K562 (cell line): ENCODE measurements around the gene LAMA2. TPM values are rescaled to one million over a fixed set of nuclear protein-coding genes. Genes with fewer than 3 reads are reported as not detected.

ENCODE experiments used
- ATAC-seq: fragments of 200-7000 bp; cut with Tn5 transposase; 3 replicates; pipeline ENCODE4 v1.9.1; 2020; ENCODE audit warnings: moderate library complexity
- BruUV-seq: library from RNA; stranded (reverse); fragments of 400-500 nt; replicated peaks from 2 replicates; lab custom pipeline; 2021; lab: Mats Ljungman, UMichigan
- CTCF ChIA-PET: fragments of 300-600 bp; formaldehyde crosslinking; extraction: SDS; loops from one replicate; lab custom pipeline; 2021; ENCODE audit warnings: low intra/inter-chr PET ratio; lab: Yijun Ruan, JAX
- POLR2A ChIA-PET: fragments of 300-600, 350-650 bp; sonication (Branson Sonifier 250); formaldehyde crosslinking; extraction: SDS; loops from one replicate; lab custom pipeline; 2021; ENCODE audit warnings: antibody characterized with exemption, inconsistent platforms; lab: Yijun Ruan, JAX
- DNase-seq, 4 experiments: peaks; one replicate each; pipeline versions ENCODE4 v3.0.0 to v3.0.0-alpha.2; 2011 to 2018; ENCODE audit warnings: low spot score in 3 of 4, mixed read lengths in 3 of 4; ENCODE audit errors: extremely low read depth in 1 of 4
- FAIRE-seq: peaks from 2 replicates; lab custom pipeline; 2011; peaks lifted over from hg19 to GRCh38; lab: Jason Lieb, UNC
- H2AFZ ChIP-seq: 2 replicates; pipeline ENCODE4 v1.6.0; 2011; ENCODE audit warnings: low read depth, low read length, control low read depth, inconsistent platforms
- H3K27ac ChIP-seq: fragments of 200-600 bp; 3 replicates; pipeline ENCODE4 v1.8.0; 2011; ENCODE audit warnings: low read depth, mild to moderate bottlenecking, control low read depth, inconsistent platforms, low read length, moderate library complexity, mixed read lengths; ENCODE audit errors: extremely low read depth
- H3K27me3 ChIP-seq, 2 experiments: fragments of 300-600 bp in 1 of 2; 2 replicates in 1 of 2; 3 replicates in 1 of 2; pipeline versions ENCODE4 v1.6.0 to v1.8.0; 2011; ENCODE audit warnings: inconsistent platforms in 2 of 2, low read length in 2 of 2, mild to moderate bottlenecking in 1 of 2, mixed read lengths in 1 of 2, moderate library complexity in 1 of 2; ENCODE audit not compliant: control insufficient read depth in 2 of 2, insufficient read depth in 2 of 2
- H3K36me3 ChIP-seq: fragments of 300-600 bp; 3 replicates; pipeline ENCODE4 v1.8.0; 2011; ENCODE audit warnings: mild to moderate bottlenecking, low read length, inconsistent platforms; ENCODE audit not compliant: control insufficient read depth, insufficient read depth
- H3K4me1 ChIP-seq, 2 experiments: fragments of 200-600 bp in 1 of 2; replicated peaks in 1 of 2; 2 replicates in 1 of 2; 3 replicates in 1 of 2; pipeline versions ENCODE4 v1.5.1 to v1.8.0; 2011; ENCODE audit warnings: inconsistent platforms in 2 of 2, low read length in 2 of 2, mild to moderate bottlenecking in 1 of 2, mixed read lengths in 1 of 2, moderate library complexity in 1 of 2; ENCODE audit not compliant: control insufficient read depth in 2 of 2, insufficient read depth in 2 of 2
- H3K4me2 ChIP-seq: 2 replicates; pipeline ENCODE4 v1.6.1; 2011; ENCODE audit warnings: low read length, control low read depth, inconsistent platforms, mixed read lengths; ENCODE audit not compliant: insufficient read depth
- H3K4me3 ChIP-seq: fragments of 200-600 bp; sonication (generic), shearing (Covaris generic); 2 replicates; pipeline ENCODE4 v1.5.1; 2016; ENCODE audit warnings: control low read depth, inconsistent platforms
- H3K79me2 ChIP-seq: fragments of 200-600 bp; 3 replicates; pipeline ENCODE4 v1.8.0; 2011; ENCODE audit warnings: low read length, inconsistent platforms; ENCODE audit not compliant: control insufficient read depth, insufficient read depth
- H3K9ac ChIP-seq, 2 experiments: 2 replicates each; pipeline versions ENCODE4 v1.6.0 to v1.6.1; 2011; ENCODE audit warnings: low read depth in 2 of 2, low read length in 2 of 2, control low read depth in 1 of 2, inconsistent platforms in 1 of 2, mild to moderate bottlenecking in 1 of 2, mixed read lengths in 1 of 2; ENCODE audit not compliant: insufficient read depth in 1 of 2
- H3K9me1 ChIP-seq: one replicate; pipeline ENCODE4 v1.6.0; 2011; ENCODE audit warnings: inconsistent platforms, mild to moderate bottlenecking, low read length, moderate library complexity; ENCODE audit not compliant: control insufficient read depth, insufficient read depth
- H3K9me3 ChIP-seq: replicated peaks from 2 replicates; pipeline ENCODE4 v1.5.1; 2011; ENCODE audit warnings: low read depth, low read length, inconsistent platforms; ENCODE audit not compliant: control insufficient read depth, insufficient read depth
- H4K20me1 ChIP-seq: replicated peaks from 2 replicates; pipeline ENCODE4 v1.6.1; 2011; ENCODE audit warnings: low read length, inconsistent platforms, mixed read lengths; ENCODE audit not compliant: control insufficient read depth, insufficient read depth
- BMI1 ChIP-seq: fragments of 150-350 bp; IDR thresholded peaks from 2 replicates; pipeline ENCODE4 v1.6.1; 2014; ENCODE audit warnings: low read length
- E2F5 ChIP-seq: sonication (generic); formaldehyde crosslinking; IDR thresholded peaks from 2 replicates; pipeline ENCODE4 v1.8.0; 2022; ENCODE audit warnings: mild to moderate bottlenecking, missing genetic modification reagents
- POLR2G ChIP-seq: fragments of 200-400 bp; formaldehyde crosslinking; IDR thresholded peaks from 2 replicates; pipeline ENCODE4 v1.6.1; 2017; ENCODE audit warnings: low read depth, mild to moderate bottlenecking, antibody characterized with exemption, low read length, moderate library complexity
- SP2 ChIP-seq: IDR thresholded peaks from 2 replicates; pipeline ENCODE4 v1.6.1; 2011; ENCODE audit warnings: mild to moderate bottlenecking, low read depth, low read length, moderate library complexity; ENCODE audit not compliant: poor library complexity, severe bottlenecking; ENCODE audit errors: extremely low read depth
- XRCC5 ChIP-seq: fragments of 200-400 bp; formaldehyde crosslinking; IDR thresholded peaks from 2 replicates; pipeline ENCODE4 v1.6.1; 2017; ENCODE audit warnings: low read depth, mild to moderate bottlenecking, low read length
- ZFX ChIP-seq: sonication (generic); formaldehyde crosslinking; IDR thresholded peaks from 2 replicates; pipeline ENCODE4 v1.8.0; 2022; ENCODE audit warnings: mild to moderate bottlenecking, missing genetic modification reagents, moderate library complexity
- ZNF511 ChIP-seq: sonication (generic); formaldehyde crosslinking; IDR thresholded peaks from 2 replicates; pipeline ENCODE4 v1.8.0; 2022; ENCODE audit warnings: mild to moderate bottlenecking, missing genetic modification reagents
- ZNF77 ChIP-seq: fragments of 250-450 bp; sonication (Bioruptor Pico); IDR thresholded peaks from 2 replicates; pipeline ENCODE4 v1.5.0; 2020
- WGBS: fragments of 100-300 bp; shearing (Covaris generic); methylation state at CpG from one replicate; pipeline ENCODE4 v1.1.6; 2016; ENCODE audit warnings: low coverage, mixed read lengths; ENCODE audit not compliant: insufficient coverage; ENCODE audit errors: missing lambda C conversion rate; 5-methylcytosine and 5-hydroxymethylcytosine counted together
- in situ Hi-C: fragments of 300-500 bp; cut with MboI; formaldehyde crosslinking; loops from 4 replicates; pipeline ENCODE4 v1.15.0; 2018; ENCODE audit warnings: inconsistent platforms, mixed read lengths
- intact Hi-C: fragments of 100-400 bp; cut with micrococcal nuclease; formaldehyde crosslinking; loops from 2 replicates; pipeline ENCODE4 v1.14.2; 2022
- polyA plus RNA-seq, 8 experiments: library from polyadenylated mRNA; depleted of rRNA in 4 of 8; stranded (reverse) in 5 of 8; unstranded in 3 of 8; fragments of >200 nt; fragmentation: Nextera tagmentation in 2 of 8; fragmentation: Illumina TruSeq in 1 of 8; extraction: Ambion mirVana in 2 of 8; extraction: Trizol in 1 of 8; gene quantifications; 2 replicates each; pipeline versions ENCODE4 v1.2.1 to v1.2.3, GENCODE V29; 2011 to 2014; ENCODE audit warnings: inconsistent platforms in 1 of 8, missing spikeins in 1 of 8
- total RNA-seq, 7 experiments: library from RNA; depleted of rRNA in 6 of 7; stranded (reverse); fragments of >200 nt in 6 of 7; fragmentation: Illumina TruSeq in 2 of 7; extraction: Trizol in 2 of 7; gene quantifications; 2 replicates each; pipeline versions ENCODE4 v1.2.1 to v1.2.3, GENCODE V29; 2011 to 2021; ENCODE audit warnings: low replicate concordance in 1 of 7

Gene LAMA2
- total and polyA plus RNA-seq, 9 of the 15 experiments (the other 6 are each of a cell fraction or from before 2014, with no cell fraction given) = 0.04 to 1.5 (median 0.36) TPM

- TF ChIP-seq ZNF511 (CRISPR knock-in tag) = no peak
- TF ChIP-seq SP2 = no peak
- TF ChIP-seq ZNF77 (CRISPR knock-in tag) = no peak
- TF ChIP-seq XRCC5 = no peak
- no peak for TF ChIP-seq POLR2G
- TF ChIP-seq E2F5 (CRISPR knock-in tag) = no peak
These were observed 124.9 kb downstream of the LAMA2 start (continued) for GRCh38 chr6:129007701-129008373.

- H2AFZ ChIP-seq = no peak overlapping the region
- FAIRE-seq (no peak), ATAC-seq (no peak), DNase-seq (no peak)
- in situ Hi-C loops = no loop called here
- CTCF ChIA-PET = no interaction called here
- no peaks in the 10 kb centered on the region for H3K9me1 ChIP-seq
- no peaks in the 10 kb centered on the region for H3K79me2 ChIP-seq
- intact Hi-C loops = no loop called here
- no peak overlapping the region for H3K4me3 ChIP-seq
- no peaks in the 10 kb centered on the region for H3K36me3 ChIP-seq
- H3K9me3 ChIP-seq = no peaks in the 10 kb centered on the region
- H3K27ac ChIP-seq = no peak overlapping the region
- H3K4me1 ChIP-seq = no peaks in the 10 kb centered on the region
- POLR2A ChIA-PET = no interaction called here
- no TSS peak for BruUV-seq
- WGBS = 0% methylated on average over 2 of the region's 2 CpGs
- no peaks in the 10 kb centered on the region for H3K27me3 ChIP-seq
- TF ChIP-seq ZFX (CRISPR knock-in tag) = no peak
- TF ChIP-seq BMI1 = no peak
- H3K4me2 ChIP-seq = no peak overlapping the region
- H4K20me1 ChIP-seq = no peaks in the 10 kb centered on the region
- no peak overlapping the region for H3K9ac ChIP-seq
These were observed 125.7 kb downstream of the LAMA2 start for GRCh38 chr6:129008591-129008990.
